HG02981 (cell line): Measurements from ENCODE around the gene KAT6B.
"Not testable (repeated sequence)": the region's sequence is repeated elsewhere in the genome, so short reads cannot be mapped to it uniquely, and the experiment has no call there.

Experiments
- ATAC-seq: cut with Tn5 transposase; IDR thresholded peaks from one replicate; pipeline ENCODE4 v1.9.1; 2021; ENCODE audit warnings: mild to moderate bottlenecking, moderate library complexity; ENCODE audit not compliant: unreplicated experiment

Gene KAT6B

GRCh38 chr10:74916283-74916682 is 89.9 kb downstream of the KAT6B start:
- ATAC-seq = no peak

GRCh38 chr10:74917481-74918077 is 91.2 kb downstream of the KAT6B start:
- no peak for ATAC-seq

GRCh38 chr10:74919671-74920070 is 93.3 kb downstream of the KAT6B start:
- ATAC-seq = no peak

- not testable (repeated sequence) for ATAC-seq
These were observed 94.7 kb downstream of the KAT6B start for GRCh38 chr10:74921070-74921469.

- no peak for ATAC-seq
These were observed 95.3 kb downstream of the KAT6B start for GRCh38 chr10:74921744-74922143.

GRCh38 chr10:74922921-74923320 is 96.5 kb downstream of the KAT6B start:
- ATAC-seq = no peak

- ATAC-seq = no peak
These were observed 97.2 kb downstream of the KAT6B start for GRCh38 chr10:74923556-74923955.

GRCh38 chr10:74924251-74924963 is 98.0 kb downstream of the KAT6B start:
- ATAC-seq = no peak

GRCh38 chr10:74925291-74925690 is 98.9 kb downstream of the KAT6B start:
- no peak for ATAC-seq

- no peak for ATAC-seq
These were observed 99.3 kb downstream of the KAT6B start for GRCh38 chr10:74925708-74926107.

GRCh38 chr10:74926791-74927585 is 100.6 kb downstream of the KAT6B start:
- ATAC-seq = no peak

- no peak for ATAC-seq
These were observed 101.3 kb downstream of the KAT6B start for GRCh38 chr10:74927701-74928100.

GRCh38 chr10:74928742-74929191 is 102.4 kb downstream of the KAT6B start:
- ATAC-seq = no peak

GRCh38 chr10:74929197-74929596 is 102.8 kb downstream of the KAT6B start:
- ATAC-seq = no peak

GRCh38 chr10:74930965-74931364 is 104.6 kb downstream of the KAT6B start:
- no peak for ATAC-seq

- ATAC-seq = no peak
These were observed 106.2 kb downstream of the KAT6B start for GRCh38 chr10:74932648-74933047.

- ATAC-seq = no peak
These were observed 107.9 kb downstream of the KAT6B start for GRCh38 chr10:74934100-74934812.

GRCh38 chr10:74936577-74937265 is 110.3 kb downstream of the KAT6B start:
- ATAC-seq = no peak

GRCh38 chr10:74937266-74937856 is 111.0 kb downstream of the KAT6B start:
- ATAC-seq = no peak

GRCh38 chr10:74944205-74944604 is 117.8 kb downstream of the KAT6B start:
- ATAC-seq = no peak
